NCI-H2107 (cell line): Measurements from ENCODE around the gene BLID.

Source experiments
- DNase-seq: peaks from one replicate; lab custom pipeline; 2025; lab: John Stamatoyannopoulos, UW

BLID gene

GRCh38 chr11:122105044-122105758, 10.8 kb downstream of the BLID start:
- no peak for DNase-seq

DNA sequence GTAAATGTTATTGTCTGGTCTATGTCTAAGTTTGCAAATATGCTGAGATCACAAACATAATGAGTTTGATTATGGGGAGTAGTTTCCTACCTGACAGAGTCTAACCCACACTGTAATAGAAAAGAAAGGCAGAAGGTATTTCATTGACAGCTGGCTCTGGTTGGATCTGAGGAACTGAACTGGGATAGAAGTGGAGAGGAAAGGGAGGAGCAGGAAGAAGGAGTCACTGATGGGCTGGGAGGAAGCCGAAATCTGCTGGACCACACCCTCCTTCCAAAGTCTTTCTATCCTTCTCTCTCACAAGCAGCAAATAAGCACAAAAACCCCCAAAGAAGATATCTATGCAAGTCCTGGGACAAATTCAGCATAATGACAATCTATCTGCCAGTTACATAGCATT, 11.7 kb downstream of the BLID start:
- DNase-seq: no peak

GRCh38 chr11:122103726-122104125, 12.3 kb downstream of the BLID start:
- no peak for DNase-seq

DNA sequence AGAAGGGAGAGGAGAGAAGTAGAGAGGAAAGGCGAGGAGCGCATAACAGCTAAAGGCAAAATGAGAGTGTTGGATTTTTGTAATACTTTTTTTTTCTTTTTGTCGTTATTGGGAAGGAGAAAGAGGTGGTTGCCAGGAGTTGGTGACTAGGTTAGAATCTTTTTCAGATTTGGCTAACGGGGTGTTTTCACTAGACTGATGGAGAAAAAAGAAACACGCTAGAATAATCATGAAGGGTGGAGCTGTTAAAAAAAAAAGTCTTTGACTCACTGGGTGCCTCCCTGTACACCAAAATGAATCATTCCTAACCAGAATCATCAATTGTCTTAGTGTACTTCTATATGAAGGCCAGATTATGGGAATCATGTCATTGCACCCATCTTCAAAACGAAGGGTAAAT, 12.7 kb downstream of the BLID start:
- DNase-seq: no peak

DNA sequence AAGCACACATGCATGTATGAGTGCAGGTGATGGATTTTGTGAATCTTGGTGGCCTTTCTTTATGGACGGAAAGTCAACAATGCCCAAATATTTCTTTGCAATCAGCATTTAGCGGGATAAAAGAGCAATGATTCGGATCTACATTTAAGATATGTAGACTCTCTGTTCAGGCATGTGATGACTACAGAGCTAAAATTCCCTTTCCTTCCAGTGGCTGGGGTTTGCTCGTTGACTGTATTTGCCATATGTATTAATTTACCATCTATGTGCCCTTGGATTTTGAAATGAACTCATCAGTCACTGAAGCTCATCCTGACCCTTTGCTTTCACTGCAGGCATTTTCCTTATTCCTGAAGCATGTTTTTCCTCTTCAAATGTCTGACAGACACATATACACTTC, 13.6 kb downstream of the BLID start:
- no peak for DNase-seq

- no peak for DNase-seq
Observed at GRCh38 chr11:122101625-122102291, 14.3 kb downstream of the BLID start.

DNA sequence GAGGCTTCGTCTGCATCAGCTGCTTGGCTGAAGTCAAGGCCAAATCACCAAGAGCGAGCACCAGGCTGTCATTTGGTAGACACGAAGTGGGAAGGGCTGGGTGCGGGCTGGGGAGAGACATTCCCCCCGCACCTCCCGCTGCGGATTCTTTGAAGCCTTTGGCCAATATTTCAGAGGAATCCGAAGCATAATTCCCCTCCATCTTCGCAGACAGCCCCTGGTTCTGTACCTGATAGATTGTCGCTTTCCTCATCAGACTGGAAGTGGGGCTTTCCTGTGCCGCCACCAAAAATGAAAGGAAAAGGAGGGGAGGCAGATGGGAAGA, 15.3 kb downstream of the BLID start:
- no peak for DNase-seq

- DNase-seq: no peak
Observed at GRCh38 chr11:122100037-122100755, 15.8 kb downstream of the BLID start.

DNA sequence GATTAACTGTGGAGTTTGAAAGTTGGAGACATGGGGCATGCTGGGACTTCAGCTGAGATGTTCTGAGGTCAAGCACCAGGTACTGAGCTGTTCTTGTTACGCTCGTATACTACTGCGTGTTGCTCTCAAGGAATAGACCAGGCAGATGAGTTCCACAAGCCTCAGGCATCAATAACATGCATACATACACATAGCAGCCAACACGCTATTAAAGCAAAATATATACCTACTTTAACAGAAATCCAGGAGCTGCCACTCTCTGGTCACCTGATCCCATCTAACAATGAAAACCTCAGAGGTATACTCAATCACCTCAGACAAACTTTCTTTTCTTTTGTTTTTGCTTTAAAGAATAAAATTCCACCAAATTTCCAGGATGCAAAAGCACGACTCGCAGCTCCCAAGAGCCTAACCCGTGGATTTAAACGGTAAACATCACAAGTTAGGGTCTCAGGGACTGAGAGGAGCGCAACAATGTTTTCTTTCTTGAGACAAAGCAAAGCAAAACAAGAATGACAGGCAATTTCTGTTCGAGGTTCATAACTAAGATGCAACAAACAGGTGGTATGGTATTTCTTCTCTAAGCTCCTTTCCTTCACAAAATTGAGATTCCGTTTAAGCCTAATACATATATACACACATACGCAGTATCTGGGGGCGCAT, 16.5 kb downstream of the BLID start:
- no peak for DNase-seq

DNA sequence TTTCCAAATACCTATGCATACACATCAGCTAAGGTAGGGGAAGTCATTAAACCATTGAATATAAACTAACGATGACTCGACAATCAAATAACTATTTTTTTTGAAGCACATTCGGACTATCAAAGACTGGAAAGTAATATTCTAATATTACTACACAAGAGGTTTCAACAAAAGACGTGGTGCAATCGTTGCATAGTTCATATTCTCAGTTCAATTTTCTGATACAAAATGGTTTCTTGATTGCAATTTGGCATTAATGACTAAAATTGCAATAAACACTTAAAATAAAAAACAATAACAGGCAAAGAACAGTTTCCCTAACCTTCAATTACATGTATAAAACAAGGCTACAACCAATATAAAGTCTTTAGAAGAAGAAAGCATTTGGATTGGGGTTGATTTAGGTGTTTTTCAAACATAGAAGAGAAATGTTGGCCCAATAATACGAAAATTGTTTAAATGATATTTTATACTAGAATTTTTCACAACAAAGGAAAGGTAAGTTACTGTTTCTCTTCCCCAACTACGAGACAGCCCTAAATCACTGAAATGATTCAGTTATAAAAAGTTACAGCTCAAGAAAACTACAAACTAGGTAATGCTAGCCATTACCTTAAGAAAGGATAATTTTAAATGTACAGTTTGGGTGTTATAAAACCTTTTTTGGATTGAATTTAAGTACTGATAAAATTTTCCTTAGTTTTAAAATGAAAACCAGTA, 17.6 kb downstream of the BLID start:
- DNase-seq: no peak

GRCh38 chr11:122097419-122098001, 18.5 kb downstream of the BLID start:
- DNase-seq: no peak

- no peak for DNase-seq
Observed at GRCh38 chr11:122096272-122097112, 19.5 kb downstream of the BLID start.

DNA sequence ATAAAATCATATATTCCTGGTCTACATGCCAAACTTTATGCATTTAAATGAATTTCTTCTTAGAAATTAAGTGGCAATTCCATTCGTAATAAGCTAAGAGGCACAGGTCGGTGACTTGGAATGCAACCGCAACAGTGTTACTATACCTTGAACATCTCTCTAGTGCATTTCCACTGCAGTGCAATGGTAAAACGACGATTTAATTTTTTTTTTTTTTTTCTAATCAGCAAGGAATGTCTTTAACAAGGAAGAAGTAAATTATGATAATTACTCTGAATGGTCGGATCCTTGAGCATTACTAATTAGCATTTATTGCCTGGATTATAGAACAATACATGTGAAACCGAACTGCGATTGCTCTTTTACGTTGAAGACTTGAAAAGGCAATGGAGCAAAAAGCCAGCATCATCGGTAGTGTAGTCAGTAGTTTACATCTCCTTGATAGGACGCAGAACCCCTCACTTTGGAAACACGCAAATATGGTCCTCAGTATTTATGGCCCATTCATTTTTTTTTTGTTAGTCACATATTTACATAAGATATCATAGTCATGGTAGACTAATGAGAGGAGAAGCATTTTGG, 20.2 kb downstream of the BLID start:
- DNase-seq: no peak

- DNase-seq: no peak
Observed at GRCh38 chr11:122094836-122095235, 21.2 kb downstream of the BLID start.

DNA sequence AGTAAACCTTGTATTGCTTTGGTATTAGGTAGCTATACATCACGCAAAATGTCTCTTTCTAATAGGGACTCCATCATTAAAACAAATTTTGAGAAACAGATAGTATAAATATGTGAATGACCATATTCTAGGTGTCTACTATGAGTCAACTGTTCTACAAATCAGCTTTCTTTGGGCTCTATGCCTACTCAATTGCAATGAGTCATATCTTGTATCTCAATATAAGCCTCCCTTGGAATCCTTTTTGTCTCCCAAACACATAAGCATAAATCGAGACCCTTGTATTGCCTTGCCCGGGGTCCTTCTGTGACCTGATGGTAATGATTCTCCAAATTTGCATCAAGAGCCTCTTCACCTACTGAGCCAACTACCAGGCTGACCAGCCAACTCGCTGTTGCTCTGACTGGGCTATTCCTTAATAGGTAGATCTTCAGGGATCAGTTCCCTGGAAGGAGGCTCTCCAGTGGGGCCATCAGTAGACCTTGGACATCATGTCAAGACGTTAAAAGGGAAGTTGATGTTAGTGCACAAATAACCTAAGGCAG, 22.2 kb downstream of the BLID start:
- no peak for DNase-seq

DNA sequence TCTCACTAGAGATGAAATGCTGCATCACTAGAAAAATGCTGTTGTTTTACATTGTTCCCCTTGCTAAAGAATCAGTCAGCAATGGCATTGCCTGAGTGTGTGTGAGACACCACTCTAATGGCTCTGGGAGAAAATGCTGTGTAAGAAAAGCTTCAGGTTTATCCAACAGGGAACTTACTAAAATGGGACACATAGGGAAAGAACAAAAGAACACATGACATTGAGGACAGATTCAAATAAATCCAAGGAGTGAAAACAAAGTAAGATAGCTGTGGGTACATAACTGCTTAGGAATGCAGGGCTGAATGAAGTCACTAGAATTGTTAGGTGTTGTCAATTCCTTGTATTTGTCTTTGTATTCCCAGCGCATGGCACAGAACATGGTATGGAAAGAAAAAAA, 24.2 kb downstream of the BLID start:
- no peak for DNase-seq

GRCh38 chr11:122089111-122089510, 26.9 kb downstream of the BLID start:
- DNase-seq: no peak

DNA sequence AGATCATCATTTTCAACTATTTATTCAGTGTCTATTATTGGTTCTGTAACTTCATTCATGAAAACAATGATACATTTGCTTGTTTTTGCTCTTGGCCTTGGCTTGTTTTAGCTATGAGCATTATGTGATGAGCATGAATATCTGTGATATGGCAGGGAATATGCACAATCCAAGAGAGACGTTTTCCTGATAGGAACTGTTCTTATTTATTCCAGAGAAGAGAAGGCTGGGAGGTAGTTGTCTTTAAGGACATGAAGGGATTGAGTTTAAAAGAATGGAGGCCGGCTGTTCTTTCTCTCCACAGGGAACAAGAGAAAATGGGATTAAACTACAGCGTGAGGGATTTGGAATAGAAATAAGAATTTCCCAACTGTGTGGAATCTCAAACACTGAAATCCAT, 30.3 kb downstream of the BLID start:
- no peak for DNase-seq

- no peak for DNase-seq
Observed at GRCh38 chr11:122085264-122085663, 30.8 kb downstream of the BLID start.

DNA sequence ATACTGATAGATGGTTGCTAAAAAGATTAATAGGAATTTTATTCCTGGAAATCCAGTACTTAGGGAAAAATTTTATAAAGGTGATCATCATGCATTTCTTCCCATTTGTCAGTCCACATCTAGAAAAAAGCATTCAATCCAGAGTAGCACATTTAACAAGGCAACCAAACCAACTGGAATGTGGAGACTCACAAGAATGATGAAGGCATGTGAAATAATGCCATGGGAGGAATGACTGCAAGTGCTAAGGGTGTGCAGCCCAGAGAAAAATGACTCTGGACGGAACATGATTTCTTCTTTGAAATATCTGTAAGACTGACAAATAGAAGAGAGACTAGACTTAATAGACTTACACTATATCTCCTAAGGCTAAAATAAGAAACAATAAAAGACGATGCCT, 33.8 kb downstream of the BLID start:
- no peak for DNase-seq
